Panc1 (cell line): Measurements from ENCODE around the gene USP31.

ENCODE experiments used
- POLR2AphosphoS5 ChIP-seq: IDR thresholded peaks from 2 replicates; pipeline ENCODE4 v1.6.1; 2012; ENCODE audit warnings: mild to moderate bottlenecking, low read depth, low read length, moderate library complexity
- SIN3A ChIP-seq: IDR thresholded peaks from 2 replicates; pipeline ENCODE4 v1.6.1; 2012; ENCODE audit warnings: low read depth, mild to moderate bottlenecking, low read length, moderate library complexity, borderline replicate concordance; ENCODE audit not compliant: insufficient read depth
- TF ChIP-seq, protein P1 (sequence below): fragments of 450-650 bp; IDR thresholded peaks from 2 replicates; pipeline ENCODE4 v1.5.1; 2017; ENCODE audit warnings: mild to moderate bottlenecking

DNA sequence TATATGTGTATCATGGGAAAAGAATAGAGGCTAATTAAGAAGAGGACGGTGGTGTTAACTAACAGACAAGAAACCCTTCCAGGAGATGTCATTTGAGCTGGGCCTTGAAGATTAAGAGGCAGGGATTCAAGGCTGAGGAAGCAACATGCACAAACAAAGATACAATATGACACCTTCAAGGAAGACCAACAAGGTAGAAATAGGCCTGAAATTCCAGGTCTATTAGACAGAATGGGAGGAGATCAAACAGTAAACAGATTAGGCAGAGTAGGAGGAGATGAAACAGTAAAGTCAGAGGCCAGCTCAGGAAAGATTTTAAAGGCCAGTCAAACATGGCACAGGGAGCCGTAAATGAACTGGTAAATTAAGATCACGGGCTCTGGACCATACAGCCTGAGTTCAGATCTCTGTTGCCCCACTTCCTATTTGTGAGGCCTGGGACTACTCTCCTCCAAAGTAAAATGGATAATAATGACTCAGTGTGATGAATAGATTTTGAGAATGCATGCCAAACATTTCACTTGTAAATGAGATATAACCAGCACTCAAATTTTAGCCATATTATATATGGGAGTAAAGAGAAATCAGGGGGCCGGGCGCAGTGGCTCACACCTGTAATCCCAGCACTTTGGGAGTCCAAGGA lies 38.9 kb downstream of the USP31 start:
- TF ChIP-seq, protein P1, sequence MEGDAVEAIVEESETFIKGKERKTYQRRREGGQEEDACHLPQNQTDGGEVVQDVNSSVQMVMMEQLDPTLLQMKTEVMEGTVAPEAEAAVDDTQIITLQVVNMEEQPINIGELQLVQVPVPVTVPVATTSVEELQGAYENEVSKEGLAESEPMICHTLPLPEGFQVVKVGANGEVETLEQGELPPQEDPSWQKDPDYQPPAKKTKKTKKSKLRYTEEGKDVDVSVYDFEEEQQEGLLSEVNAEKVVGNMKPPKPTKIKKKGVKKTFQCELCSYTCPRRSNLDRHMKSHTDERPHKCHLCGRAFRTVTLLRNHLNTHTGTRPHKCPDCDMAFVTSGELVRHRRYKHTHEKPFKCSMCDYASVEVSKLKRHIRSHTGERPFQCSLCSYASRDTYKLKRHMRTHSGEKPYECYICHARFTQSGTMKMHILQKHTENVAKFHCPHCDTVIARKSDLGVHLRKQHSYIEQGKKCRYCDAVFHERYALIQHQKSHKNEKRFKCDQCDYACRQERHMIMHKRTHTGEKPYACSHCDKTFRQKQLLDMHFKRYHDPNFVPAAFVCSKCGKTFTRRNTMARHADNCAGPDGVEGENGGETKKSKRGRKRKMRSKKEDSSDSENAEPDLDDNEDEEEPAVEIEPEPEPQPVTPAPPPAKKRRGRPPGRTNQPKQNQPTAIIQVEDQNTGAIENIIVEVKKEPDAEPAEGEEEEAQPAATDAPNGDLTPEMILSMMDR = no peak
- TF ChIP-seq POLR2AphosphoS5 (no peak), SIN3A (no peak)
